Measurements from ENCODE around the gene BOD1.
A peak's percentile ranks its signal among the peaks of the same experiment; 100 is the strongest.

The BOD1 gene

GRCh38 chr5:173640156-173640804 is 23.8 kb upstream of the BOD1 start:
- no peak for DNase-seq

DNA sequence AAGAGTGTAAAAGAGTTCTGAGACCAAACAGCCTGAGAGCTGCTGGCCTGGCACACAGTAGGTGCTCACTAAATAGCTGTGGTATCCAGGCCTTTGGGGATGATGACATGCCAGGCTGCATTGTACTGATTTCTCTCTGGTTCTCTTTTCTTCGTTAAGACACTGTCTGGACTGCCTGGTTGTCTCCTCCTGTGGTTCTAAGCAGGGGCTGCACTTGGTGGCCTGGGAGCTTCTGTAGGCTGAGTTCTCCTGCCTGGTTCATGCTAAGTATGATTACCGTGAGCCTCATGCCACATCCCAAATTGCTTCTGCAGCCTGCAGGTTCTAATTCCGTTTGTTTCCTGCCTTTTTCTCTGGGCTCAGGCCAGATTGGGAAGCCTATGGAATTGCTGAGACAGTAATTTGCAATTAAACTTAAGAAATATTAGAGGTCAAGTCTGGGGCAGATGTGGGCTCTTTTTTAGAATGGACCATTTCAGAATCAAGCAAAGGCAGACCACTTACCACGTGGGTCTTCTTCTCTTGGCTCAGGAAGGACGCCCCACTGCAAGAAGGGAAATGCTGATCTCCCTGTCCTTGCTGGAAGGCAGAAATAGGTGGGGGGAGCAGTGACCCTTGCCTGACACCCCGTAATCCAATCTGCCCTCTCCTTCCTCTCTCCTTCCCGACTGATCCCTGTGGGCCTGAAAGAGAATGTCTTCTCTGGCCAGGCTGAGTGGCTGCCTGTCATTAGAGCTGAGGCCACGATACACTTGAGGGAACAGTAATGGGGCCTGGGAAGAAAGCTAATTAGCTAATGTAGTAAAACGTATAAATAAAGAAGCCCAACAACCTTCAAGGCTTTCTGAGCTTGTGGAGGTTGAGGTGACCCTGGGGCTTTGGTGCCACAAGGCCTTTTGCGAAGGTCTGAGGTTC is 21.9 kb upstream of the BOD1 start:
- DNase-seq, result no peak

DNA sequence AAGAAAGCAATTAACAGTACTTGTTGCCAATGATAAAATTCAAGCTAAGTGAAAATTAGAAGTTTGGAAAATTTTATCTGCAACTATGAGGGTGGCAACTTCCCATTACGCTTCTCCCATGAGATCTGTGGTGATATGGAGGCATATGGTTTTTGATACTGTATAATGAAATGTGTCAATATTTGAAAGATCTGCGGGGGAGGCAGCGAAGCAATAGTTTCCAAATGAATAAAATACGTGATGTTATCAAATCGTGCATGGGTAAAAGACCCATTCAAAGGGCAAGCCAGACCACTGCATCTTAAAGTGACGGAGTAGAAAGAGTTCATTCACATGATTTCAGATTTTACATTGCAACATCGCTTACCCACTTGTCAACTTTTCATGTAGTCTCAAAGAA is 20.9 kb upstream of the BOD1 start:
- no peak for DNase-seq

DNA sequence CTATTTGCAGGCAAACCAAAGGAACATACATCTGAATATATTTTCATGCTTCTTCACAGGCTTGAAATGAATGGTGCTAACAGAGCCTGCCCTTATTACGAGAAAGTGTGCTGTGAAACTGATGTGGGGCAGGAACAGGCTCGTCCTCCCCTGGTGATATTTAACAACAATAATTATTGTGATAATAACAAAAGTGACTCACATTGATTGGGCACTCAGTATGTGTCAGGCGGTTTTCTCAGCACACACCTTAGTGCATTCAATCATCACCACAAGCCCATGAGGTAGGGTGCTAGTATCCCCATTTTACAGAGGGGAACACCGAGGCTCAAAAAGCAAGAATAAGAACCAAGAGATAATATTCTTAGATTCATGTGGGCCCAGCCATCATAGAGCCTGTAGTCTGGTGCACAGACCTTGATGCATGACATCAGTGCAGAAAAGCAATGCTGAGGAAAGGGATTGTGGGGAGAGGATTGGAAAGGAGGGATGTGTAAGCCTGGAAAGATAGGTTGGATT is 18.1 kb upstream of the BOD1 start:
- DNase-seq, result no peak

DNA sequence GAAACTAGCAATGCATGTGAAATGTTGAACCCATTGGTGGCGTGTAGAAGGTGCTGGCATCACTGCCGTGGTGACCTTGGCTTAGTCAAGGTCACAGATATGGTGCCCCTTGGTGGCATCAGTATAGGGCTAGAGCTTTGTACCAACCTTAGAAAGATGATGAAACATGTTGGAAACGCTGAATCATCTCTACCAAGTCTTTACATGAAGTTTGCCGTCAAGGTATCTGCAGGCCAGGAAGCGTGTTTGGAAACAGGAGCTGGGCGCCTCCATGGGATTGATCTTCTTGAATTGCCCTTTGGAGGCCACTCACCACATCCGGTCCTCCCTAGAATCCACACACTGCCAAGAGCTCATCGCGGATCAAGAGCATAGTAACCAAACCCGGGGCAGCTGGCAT is 16.9 kb upstream of the BOD1 start:
- no peak for DNase-seq

DNA sequence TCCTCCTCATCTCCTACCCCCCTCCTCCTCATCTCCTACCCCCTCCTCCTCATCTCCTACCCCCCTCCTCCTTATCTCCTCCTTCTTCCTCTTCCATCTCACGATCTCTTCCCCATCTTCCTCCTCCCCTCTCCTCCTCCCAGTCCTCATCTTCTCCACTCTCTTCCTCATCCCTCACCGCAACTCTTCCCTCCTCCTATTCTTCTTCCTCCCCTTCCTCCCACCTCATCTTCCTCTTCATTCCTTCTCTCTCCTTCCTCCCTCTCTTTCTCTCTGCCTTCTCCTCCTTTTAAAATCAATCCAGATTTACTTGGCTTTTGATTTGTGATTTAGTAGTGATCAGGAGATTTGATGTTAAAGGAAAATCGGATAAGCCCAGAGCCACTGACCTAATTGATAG is 15.0 kb upstream of the BOD1 start:
- DNase-seq, result no peak

DNA sequence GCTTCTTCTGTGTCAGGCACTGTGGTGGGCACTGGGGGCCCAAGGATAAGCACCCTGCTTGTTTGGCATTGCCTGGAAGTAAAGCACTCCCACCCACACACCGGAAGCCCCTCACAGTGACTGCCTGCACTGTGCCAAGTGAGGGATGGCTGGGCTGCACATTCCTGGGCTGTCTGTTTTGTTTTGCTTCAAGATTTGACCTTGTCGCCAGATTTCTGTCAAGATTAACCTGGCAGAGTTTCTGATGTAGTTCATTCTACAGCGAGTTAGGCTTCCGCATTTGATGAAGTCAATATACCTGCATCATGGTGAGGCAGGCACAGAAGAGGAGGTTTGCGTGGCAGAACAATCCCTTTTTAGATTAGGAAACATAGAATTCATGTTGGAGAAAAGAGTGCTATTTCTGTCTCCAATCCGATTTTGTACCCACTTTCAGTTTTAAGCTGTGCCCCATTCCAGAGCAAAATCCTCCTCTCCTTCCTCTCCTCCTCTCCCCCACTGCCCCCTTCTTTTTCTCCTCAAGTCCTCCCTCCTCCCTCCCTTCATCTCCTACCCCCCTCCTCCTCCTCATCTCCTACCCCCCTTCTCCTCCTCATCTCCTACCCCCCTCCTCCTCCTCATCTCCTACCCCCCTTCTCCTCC is 14.4 kb upstream of the BOD1 start:
- DNase-seq, result no peak

- DNase-seq, result no peak
These were observed 13.2 kb upstream of the BOD1 start for GRCh38 chr5:173629628-173630027.

- no peak for DNase-seq
These were observed 12.1 kb upstream of the BOD1 start for GRCh38 chr5:173628501-173628900.

DNA sequence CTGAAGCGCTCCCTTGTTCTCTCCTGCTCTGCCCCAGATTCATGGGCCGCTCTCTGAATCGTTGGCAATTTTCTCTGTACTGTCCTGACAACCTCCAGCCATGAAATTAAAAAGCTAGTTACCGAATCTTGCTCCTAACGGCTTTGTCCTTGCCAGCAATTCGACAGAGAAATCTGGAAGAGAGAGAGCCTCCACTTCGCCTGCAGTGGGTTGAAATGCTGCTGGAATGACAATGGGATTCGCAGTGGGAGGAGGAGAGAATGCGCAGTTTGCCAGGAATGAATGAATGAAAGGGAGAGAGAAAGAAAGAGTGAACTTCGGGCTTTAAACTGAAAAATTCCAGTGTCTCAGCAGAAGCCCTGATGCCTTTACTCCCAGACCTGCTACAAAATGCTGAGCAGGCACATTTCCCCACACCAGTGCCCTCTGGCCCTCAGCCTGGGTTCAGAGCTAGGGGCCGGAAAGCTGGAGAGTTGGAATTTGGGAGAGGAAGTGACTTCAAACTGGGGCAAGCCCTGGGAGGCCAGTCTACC is 11.5 kb upstream of the BOD1 start:
- DNase-seq, result no peak

GRCh38 chr5:173627271-173627670 is 10.8 kb upstream of the BOD1 start:
- no peak for DNase-seq

DNA sequence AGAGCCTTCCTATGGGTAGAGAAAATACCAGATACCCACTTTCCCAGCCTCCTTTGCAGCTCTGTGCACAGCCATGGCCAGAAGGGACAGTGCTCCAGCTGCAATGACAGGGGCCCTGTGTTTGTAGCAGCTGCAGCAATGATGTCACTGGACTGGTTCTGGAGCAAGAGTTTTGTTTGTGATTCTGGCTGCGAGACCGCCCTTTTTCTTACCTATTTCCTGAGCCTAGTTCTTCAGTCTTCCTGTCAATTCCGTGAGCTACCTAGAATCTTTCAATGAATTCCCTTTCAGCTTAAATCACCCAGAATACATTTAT is 10.0 kb upstream of the BOD1 start:
- DNase-seq, result no peak

GRCh38 chr5:173625673-173626504 is 9.4 kb upstream of the BOD1 start:
- no peak for DNase-seq

GRCh38 chr5:173625261-173625660 is 8.8 kb upstream of the BOD1 start:
- no peak for DNase-seq

DNA sequence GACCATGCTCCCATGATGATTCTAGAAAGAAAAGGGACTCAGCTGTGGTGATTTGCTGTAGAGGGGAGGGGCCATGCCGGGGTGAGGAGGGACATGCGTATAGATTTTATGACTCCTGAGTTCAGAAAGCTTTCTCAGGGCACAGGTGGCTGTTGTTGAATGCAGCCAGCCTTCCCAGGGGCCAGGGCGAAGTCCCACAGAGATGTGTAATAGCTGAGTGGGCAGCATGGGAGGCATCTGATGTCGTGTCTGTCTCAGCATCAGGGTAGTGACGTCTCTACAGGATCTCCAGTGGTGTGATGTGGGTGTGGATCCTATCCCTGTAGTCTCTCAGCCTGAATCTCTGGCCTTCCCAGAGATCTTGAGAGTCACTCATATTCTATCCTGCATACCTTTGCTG is 7.8 kb upstream of the BOD1 start:
- DNase-seq, result no peak

GRCh38 chr5:173623789-173624188 is 7.3 kb upstream of the BOD1 start:
- DNase-seq, result no peak

- DNase-seq, result no peak
These were observed 6.9 kb upstream of the BOD1 start for GRCh38 chr5:173623296-173623771.

GRCh38 chr5:173622183-173623047 is 6.0 kb upstream of the BOD1 start:
- DNase-seq, result no peak

DNA sequence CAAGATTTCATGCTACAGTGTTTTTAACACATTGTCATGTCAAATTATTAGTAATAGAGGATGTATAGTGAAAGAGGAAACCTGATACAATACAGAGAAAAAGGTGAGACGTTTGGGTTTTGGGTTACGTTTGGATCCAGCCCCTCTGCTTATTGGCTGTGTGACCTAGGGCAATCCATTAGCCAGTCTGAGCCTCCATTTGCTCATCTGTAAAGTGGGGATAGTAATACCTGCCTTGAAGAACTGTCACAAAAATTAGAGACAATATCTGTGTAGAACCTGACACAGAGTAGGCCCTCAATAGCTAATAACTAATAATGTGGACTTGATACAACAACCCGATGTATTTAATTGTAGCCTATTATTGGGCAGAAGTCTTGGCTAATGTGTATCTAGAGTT is 4.3 kb upstream of the BOD1 start:
- no peak for DNase-seq

- peak; percentile 29 for DNase-seq
These were observed 2.6 kb upstream of the BOD1 start for GRCh38 chr5:173618927-173619519.
